Measurements from ENCODE around the gene NTRK3. TPM values are rescaled to one million over a fixed set of nuclear protein-coding genes. Genes with fewer than 3 reads are reported as not detected.

The NTRK3 gene
- total RNA-seq, 1 donor from 2014 or later: not detected

- no peak for TF ChIP-seq CTCF (IDR thresholded peaks at IDR 0.05)
- H3K27me3 Mint-ChIP-seq (ENCODE audit: unreplicated experiment): no peaks in the 10 kb centered on the region
- H3K36me3 Mint-ChIP-seq (ENCODE audit: unreplicated experiment): no peaks in the 10 kb centered on the region
- H3K9me3 Mint-ChIP-seq (ENCODE audit: unreplicated experiment): peaks cover 11% of the 10 kb centered on the region
- H3K4me3 Mint-ChIP-seq (ENCODE audit: unreplicated experiment): no peak overlapping the region
- DNase-seq (ENCODE audit: extremely low spot score, unreplicated experiment): no peak
- H3K27ac Mint-ChIP-seq (ENCODE audit: unreplicated experiment): no peak overlapping the region
- no peaks in the 10 kb centered on the region for H3K4me1 Mint-ChIP-seq (ENCODE audit: unreplicated experiment)
Measured at GRCh38 chr15:87959080-87959479, 297.5 kb downstream of the NTRK3 start.

GRCh38 chr15:87955284-87955909, 301.1 kb downstream of the NTRK3 start:
- no peak for DNase-seq (ENCODE audit: extremely low spot score, unreplicated experiment)
- no peaks in the 10 kb centered on the region for H3K36me3 Mint-ChIP-seq (ENCODE audit: unreplicated experiment)
- H3K4me3 Mint-ChIP-seq (ENCODE audit: unreplicated experiment): no peak overlapping the region
- H3K27ac Mint-ChIP-seq (ENCODE audit: unreplicated experiment): no peak overlapping the region
- H3K9me3 Mint-ChIP-seq (ENCODE audit: unreplicated experiment): peaks cover 4% of the 10 kb centered on the region
- no peaks in the 10 kb centered on the region for H3K27me3 Mint-ChIP-seq (ENCODE audit: unreplicated experiment)
- no peak for TF ChIP-seq CTCF (IDR thresholded peaks at IDR 0.05)
- no peaks in the 10 kb centered on the region for H3K4me1 Mint-ChIP-seq (ENCODE audit: unreplicated experiment)

- no peak for TF ChIP-seq CTCF (IDR thresholded peaks at IDR 0.05)
- DNase-seq (ENCODE audit: extremely low spot score, unreplicated experiment): no peak
- Mint-ChIP-seq H3K9me3 (ENCODE audit: unreplicated experiment) (peaks cover 8% of the 10 kb centered on the region), H3K4me1 (ENCODE audit: unreplicated experiment) (no peaks in the 10 kb centered on the region), H3K4me3 (ENCODE audit: unreplicated experiment) (no peak overlapping the region), H3K27me3 (ENCODE audit: unreplicated experiment) (no peaks in the 10 kb centered on the region), H3K36me3 (ENCODE audit: unreplicated experiment) (no peaks in the 10 kb centered on the region), H3K27ac (ENCODE audit: unreplicated experiment) (no peak overlapping the region)
Measured at GRCh38 chr15:87954793-87955192, 301.7 kb downstream of the NTRK3 start.

GRCh38 chr15:87952736-87953287, 303.7 kb downstream of the NTRK3 start:
- DNase-seq (ENCODE audit: extremely low spot score, unreplicated experiment): no peak
- no peak for TF ChIP-seq CTCF (IDR thresholded peaks at IDR 0.05)
- peaks cover 4% of the 10 kb centered on the region for H3K9me3 Mint-ChIP-seq (ENCODE audit: unreplicated experiment)
- H3K27me3 Mint-ChIP-seq (ENCODE audit: unreplicated experiment): no peaks in the 10 kb centered on the region
- no peaks in the 10 kb centered on the region for H3K36me3 Mint-ChIP-seq (ENCODE audit: unreplicated experiment)
- no peaks in the 10 kb centered on the region for H3K4me1 Mint-ChIP-seq (ENCODE audit: unreplicated experiment)
- no peak overlapping the region for H3K4me3 Mint-ChIP-seq (ENCODE audit: unreplicated experiment)
- H3K27ac Mint-ChIP-seq (ENCODE audit: unreplicated experiment): no peak overlapping the region

- no peak for TF ChIP-seq CTCF (IDR thresholded peaks at IDR 0.05)
Measured at GRCh38 chr15:87949575-87950223, 306.8 kb downstream of the NTRK3 start.

More at GRCh38 chr15:87949575-87950223, 306.8 kb downstream of the NTRK3 start:
- Mint-ChIP-seq H3K9me3 (ENCODE audit: unreplicated experiment) (peaks cover 4% of the 10 kb centered on the region), H3K4me3 (ENCODE audit: unreplicated experiment) (no peak overlapping the region), H3K4me1 (ENCODE audit: unreplicated experiment) (no peaks in the 10 kb centered on the region), H3K27me3 (ENCODE audit: unreplicated experiment) (no peaks in the 10 kb centered on the region), H3K27ac (ENCODE audit: unreplicated experiment) (no peak overlapping the region), H3K36me3 (ENCODE audit: unreplicated experiment) (no peaks in the 10 kb centered on the region)
- DNase-seq (ENCODE audit: extremely low spot score, unreplicated experiment): no peak

All from osteocyte (in vitro differentiated cells).